Transverse colon (tissue), 4 donors: ENCODE data around the gene ARRB2. TPM values are rescaled to one million over a fixed set of nuclear protein-coding genes. Genes with fewer than 3 reads are reported as not detected.

ENCODE experiments used
- DNase-seq: peaks from one replicate; pipeline ENCODE4 v3.0.0-alpha.2; 2019
- H3K27ac ChIP-seq, 4 donors: fragments of 200-600 bp; sonication (generic); 2 replicates each; pipeline ENCODE4 v1.5.1; 2016 to 2018; ENCODE audit warnings: inconsistent platforms in 4 of 4
- H3K27me3 ChIP-seq: fragments of 200-600 bp; sonication (generic); 2 replicates; pipeline ENCODE4 v1.5.1; 2017; ENCODE audit warnings: inconsistent platforms
- H3K36me3 ChIP-seq, 4 donors: fragments of 200-600 bp; sonication (generic); 2 replicates each; pipeline ENCODE4 v1.5.1; 2017 to 2019; ENCODE audit warnings: inconsistent platforms in 4 of 4
- H3K4me1 ChIP-seq, 4 donors: fragments of 200-600 bp; sonication (generic); 2 replicates each; pipeline ENCODE4 v1.5.1; 2017 to 2020; ENCODE audit warnings: inconsistent platforms in 4 of 4
- H3K4me3 ChIP-seq, 4 donors: fragments of 200-600 bp; sonication (generic); 1 replicate in 1 of 4; 2 replicates in 3 of 4; pipeline versions ENCODE4 v1.5.1 to v1.6.1; 2017 to 2019; ENCODE audit warnings: inconsistent platforms in 4 of 4
- H3K9me3 ChIP-seq, 2 donors: fragments of 200-600 bp; sonication (generic); 2 replicates each; pipeline ENCODE4 v1.5.1; 2017 to 2019; ENCODE audit warnings: inconsistent platforms in 2 of 2
- CTCF ChIP-seq, 5 experiments: fragments of 200-600 bp in 3 of 5; fragments of 450-650 bp in 2 of 5; sonication (generic) in 3 of 5; IDR thresholded peaks; 1 replicate in 2 of 5; 2 replicates in 3 of 5; pipeline ENCODE4 v1.5.1; 2016 to 2017; ENCODE audit warnings: antibody characterized with exemption in 5 of 5, inconsistent platforms in 3 of 5, mild to moderate bottlenecking in 2 of 5, moderate library complexity in 1 of 5
- EP300 ChIP-seq: sonication (generic); formaldehyde crosslinking; IDR thresholded peaks from one replicate; pipeline ENCODE4 v1.6.1; 2017; ENCODE audit warnings: antibody characterized with exemption, low read depth
- POLR2A ChIP-seq: fragments of 450-650 bp; IDR thresholded peaks from one replicate; pipeline ENCODE4 v1.6.1; 2016; ENCODE audit warnings: antibody characterized with exemption, mild to moderate bottlenecking, moderate library complexity
- POLR2AphosphoS5 ChIP-seq, 3 donors: sonication (generic); formaldehyde crosslinking; IDR thresholded peaks; one replicate each; pipeline ENCODE4 v1.6.1; 2016; ENCODE audit warnings: antibody characterized with exemption in 3 of 3
- WGBS, 2 donors: methylation state at CpG; one replicate each; pipeline ENCODE4 v1.1.5; 2018; ENCODE audit warnings: low coverage in 1 of 2; 5-methylcytosine and 5-hydroxymethylcytosine counted together
- in situ Hi-C, 4 donors: fragments of 200-750 bp; cut with MboI; loops; one replicate each; pipeline versions ENCODE4 v1.15.0 to v1.15.1; 2017; ENCODE audit warnings: low sequenced_read_pairs in 3 of 4, low pct_ligation_motif_present in 1 of 4, low pct_unique_long_range_greater_than_20kb in 1 of 4
- intact Hi-C: fragments of 100-400 bp; cut with DNase I; formaldehyde crosslinking; loops from one replicate; pipeline ENCODE4 v1.15.1; 2023; ENCODE audit warnings: low total_unique reads
- total RNA-seq, 4 donors: library from RNA; depleted of rRNA; stranded (reverse); fragments of >200 nt; gene quantifications; one replicate each; pipeline ENCODE4 v1.1.0, GENCODE V29; 2016

Gene ARRB2
- total RNA-seq, 4 donors from 2014 or later: 19.3 to 47.9 (median 36.8) TPM

DNA sequence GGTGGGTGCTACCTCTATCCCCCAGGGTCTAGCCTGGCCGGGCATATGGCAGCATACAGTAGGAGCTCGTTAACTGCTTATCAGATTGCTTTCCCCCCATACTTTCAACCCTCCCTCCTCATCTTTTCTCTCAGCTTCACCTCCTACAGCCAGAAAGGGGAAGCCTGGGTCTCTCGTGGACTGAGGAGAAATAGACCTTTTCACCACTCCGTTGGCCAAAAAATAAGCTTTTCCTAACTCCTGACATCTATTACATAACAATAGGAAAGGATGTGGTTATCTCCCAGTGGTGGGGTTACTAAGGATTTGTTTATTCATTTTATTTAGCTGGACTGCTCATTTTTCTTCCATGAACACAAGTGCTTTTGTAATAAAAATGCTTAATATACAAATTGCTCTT is 38.3 kb downstream of the ARRB2 start:
- peaks cover 38% of the 10 kb centered on the region for H3K27me3 ChIP-seq
- no peak overlapping the region for H3K4me3 ChIP-seq
- no peaks in the 10 kb centered on the region for H3K36me3 ChIP-seq
- peaks cover 0 to 10% (median 5%) of the 10 kb centered on the region in 4 donors for H3K4me1 ChIP-seq
- in situ Hi-C loops: no loop called here
- H3K27ac ChIP-seq: no peak overlapping the region
- intact Hi-C loops: no loop called here
- DNase-seq: no peak
- 49 to 64% methylated on average over 3 to 4 of the region's 4 CpGs for WGBS, 2 donors
- TF ChIP-seq POLR2A: no peak
- no peak for TF ChIP-seq EP300
- no peak for TF ChIP-seq CTCF (IDR thresholded peaks at IDR 0.05)
- no peak for TF ChIP-seq POLR2AphosphoS5 (IDR thresholded peaks at IDR 0.05)
- no peaks in the 10 kb centered on the region for H3K9me3 ChIP-seq

DNA sequence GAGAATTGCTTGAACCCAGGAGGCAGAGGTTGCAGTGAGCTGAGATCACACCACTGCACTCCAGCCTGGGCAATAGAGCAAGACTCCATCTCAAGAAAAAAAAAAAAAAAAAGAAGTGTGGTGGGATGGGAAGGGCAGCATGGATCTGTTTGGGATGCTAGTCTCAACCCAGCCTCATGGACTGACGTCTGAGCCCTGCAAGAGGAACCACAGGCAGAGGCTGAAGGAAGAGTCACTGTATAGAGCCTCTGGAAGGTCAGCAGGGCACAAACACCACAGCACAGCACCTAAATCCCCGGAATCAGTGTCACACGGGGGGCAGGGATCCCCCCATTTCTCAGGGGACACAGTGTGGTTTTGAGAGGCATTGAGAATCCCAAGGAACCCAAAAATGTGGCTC is 40.2 kb downstream of the ARRB2 start:
- H3K4me1 ChIP-seq: peaks cover 0 to 2% (median 1%) of the 10 kb centered on the region in 4 donors
- intact Hi-C loops (no loop called here), in situ Hi-C loops (no loop called here)
- H3K36me3 ChIP-seq: no peaks in the 10 kb centered on the region
- H3K27me3 ChIP-seq: peaks cover 38% of the 10 kb centered on the region
- DNase-seq: no peak
- 43 to 50% methylated on average over 3 of the region's 3 CpGs for WGBS, 2 donors
- no peak overlapping the region for H3K27ac ChIP-seq
- TF ChIP-seq EP300: no peak
- H3K4me3 ChIP-seq: no peak overlapping the region
- H3K9me3 ChIP-seq: no peaks in the 10 kb centered on the region

GRCh38 chr17:4751932-4752331 is 41.5 kb downstream of the ARRB2 start:
- H3K36me3 ChIP-seq: no peaks in the 10 kb centered on the region
- TF ChIP-seq EP300: no peak
- TF ChIP-seq POLR2A: no peak
- no peak for TF ChIP-seq POLR2AphosphoS5 (IDR thresholded peaks at IDR 0.05)
- no peak for TF ChIP-seq CTCF (IDR thresholded peaks at IDR 0.05)
- no peak overlapping the region for H3K27ac ChIP-seq
- intact Hi-C loops: no loop called here
- no peak for DNase-seq
- peaks cover 35% of the 10 kb centered on the region for H3K27me3 ChIP-seq
- H3K4me3 ChIP-seq: no peak overlapping the region
- no peaks in the 10 kb centered on the region for H3K9me3 ChIP-seq
- no peaks in the 10 kb centered on the region for H3K4me1 ChIP-seq
- in situ Hi-C loops: no loop called here
- 67 to 71% methylated on average over 4 to 5 of the region's 5 CpGs for WGBS, 2 donors

GRCh38 chr17:4753392-4753791 is 43.0 kb downstream of the ARRB2 start:
- intact Hi-C loops: no loop called here

More at GRCh38 chr17:4753392-4753791, 43.0 kb downstream of the ARRB2 start:
- DNase-seq: no peak
- no peak overlapping the region for H3K27ac ChIP-seq
- in situ Hi-C loops: no loop called here
- no peaks in the 10 kb centered on the region for H3K9me3 ChIP-seq
- no peak overlapping the region for H3K4me3 ChIP-seq
- 60 to 87% methylated on average over 1 of the region's 1 CpG for WGBS, 2 donors
- H3K4me1 ChIP-seq: no peaks in the 10 kb centered on the region
- peaks cover 35% of the 10 kb centered on the region for H3K27me3 ChIP-seq
- TF ChIP-seq POLR2AphosphoS5 (IDR thresholded peaks at IDR 0.05): no peak
- TF ChIP-seq EP300: no peak
- TF ChIP-seq CTCF (IDR thresholded peaks at IDR 0.05): no peak
- TF ChIP-seq POLR2A: no peak
- H3K36me3 ChIP-seq: no peaks in the 10 kb centered on the region
